ENCODE measurements around the gene TBCK.

DNA sequence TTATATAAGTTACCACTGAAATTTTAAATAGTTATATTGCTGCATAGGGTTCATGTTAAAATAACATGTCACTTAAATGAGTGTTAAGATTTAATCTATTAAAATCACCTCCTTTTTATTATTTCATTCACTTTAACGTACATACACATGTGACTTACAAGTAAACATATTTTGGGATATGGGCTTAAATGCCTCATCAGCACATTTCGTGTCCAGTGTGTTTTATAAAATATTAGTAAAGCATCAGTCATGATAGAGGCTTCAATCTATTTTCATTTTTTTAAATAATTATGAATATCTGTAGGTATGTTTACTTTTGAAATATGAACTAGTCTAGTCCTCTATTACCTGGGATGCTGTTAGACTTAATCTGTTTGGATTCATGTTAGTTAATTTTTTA lies 277.1 kb downstream of the TBCK start:
- TF ChIP-seq, protein P1, sequence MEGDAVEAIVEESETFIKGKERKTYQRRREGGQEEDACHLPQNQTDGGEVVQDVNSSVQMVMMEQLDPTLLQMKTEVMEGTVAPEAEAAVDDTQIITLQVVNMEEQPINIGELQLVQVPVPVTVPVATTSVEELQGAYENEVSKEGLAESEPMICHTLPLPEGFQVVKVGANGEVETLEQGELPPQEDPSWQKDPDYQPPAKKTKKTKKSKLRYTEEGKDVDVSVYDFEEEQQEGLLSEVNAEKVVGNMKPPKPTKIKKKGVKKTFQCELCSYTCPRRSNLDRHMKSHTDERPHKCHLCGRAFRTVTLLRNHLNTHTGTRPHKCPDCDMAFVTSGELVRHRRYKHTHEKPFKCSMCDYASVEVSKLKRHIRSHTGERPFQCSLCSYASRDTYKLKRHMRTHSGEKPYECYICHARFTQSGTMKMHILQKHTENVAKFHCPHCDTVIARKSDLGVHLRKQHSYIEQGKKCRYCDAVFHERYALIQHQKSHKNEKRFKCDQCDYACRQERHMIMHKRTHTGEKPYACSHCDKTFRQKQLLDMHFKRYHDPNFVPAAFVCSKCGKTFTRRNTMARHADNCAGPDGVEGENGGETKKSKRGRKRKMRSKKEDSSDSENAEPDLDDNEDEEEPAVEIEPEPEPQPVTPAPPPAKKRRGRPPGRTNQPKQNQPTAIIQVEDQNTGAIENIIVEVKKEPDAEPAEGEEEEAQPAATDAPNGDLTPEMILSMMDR (IDR thresholded peaks at IDR 0.05), result no peak
- no peak for TF ChIP-seq EZH2 (IDR thresholded peaks at IDR 0.05; ENCODE audit: borderline replicate concordance, insufficient read depth, low read depth, low read length, poor library complexity, severe bottlenecking)

Measured in B cell (primary cell).